Colonic mucosa (tissue), 4 donors: Measurements from ENCODE around the gene RPS23. TPM values are rescaled to one million over a fixed set of nuclear protein-coding genes. Genes with fewer than 3 reads are reported as not detected.
"Not testable (repeated sequence)": the region's sequence is repeated elsewhere in the genome, so short reads cannot be mapped to it uniquely, and the experiment has no call there.

Experiments
- DNase-seq: peaks from one replicate; pipeline ENCODE4 v3.0.0-alpha.2; 2020
- H3K27ac ChIP-seq: fragments of 200-600 bp; one replicate; pipeline ENCODE4 v1.8.0; 2021
- H3K27me3 ChIP-seq: fragments of 200-600 bp; one replicate; pipeline ENCODE4 v1.8.0; 2021
- H3K36me3 ChIP-seq: fragments of 200-600 bp; one replicate; pipeline ENCODE4 v1.8.0; 2021
- H3K4me1 ChIP-seq: fragments of 200-600 bp; one replicate; pipeline ENCODE4 v1.8.0; 2021; ENCODE audit warnings: mild to moderate bottlenecking
- H3K4me3 ChIP-seq: fragments of 200-600 bp; one replicate; pipeline ENCODE4 v1.8.0; 2021
- H3K9ac ChIP-seq, 2 donors: one replicate each; pipeline ENCODE4 v1.7.0; 2013; ENCODE audit warnings: control low read depth in 2 of 2, low read depth in 2 of 2, low read length in 2 of 2
- H3K9me3 ChIP-seq: fragments of 200-600 bp; one replicate; pipeline ENCODE4 v1.8.0; 2021
- intact Hi-C: fragments of 100-400 bp; cut with DNase I; formaldehyde crosslinking; loops from one replicate; pipeline ENCODE4 v1.14.1; 2022
- total RNA-seq, 2 donors: library from RNA; stranded (reverse); fragmentation: NEBNext Ultra II Directional in 1 of 2; extraction: Animal tissue kit (Norgen Biotek cat#: 25700) in 1 of 2; gene quantifications; one replicate each; pipeline ENCODE4 v1.2.1, GENCODE V29; 2021
- TF ChIP-seq, protein P1 (sequence below): fragments of 200-600 bp; IDR thresholded peaks from one replicate; pipeline ENCODE4 v1.8.0; 2022; ENCODE audit warnings: antibody characterized with exemption, mild to moderate bottlenecking
- donor health status: healthy.
- donor health status: DM: no; HTN: no; CAD: no.
- donor health status: DM: no; HTN: no; CAD: no.

Gene RPS23
- total RNA-seq, 2 donors from 2014 or later: 1,277 to 1,417 TPM

DNA sequence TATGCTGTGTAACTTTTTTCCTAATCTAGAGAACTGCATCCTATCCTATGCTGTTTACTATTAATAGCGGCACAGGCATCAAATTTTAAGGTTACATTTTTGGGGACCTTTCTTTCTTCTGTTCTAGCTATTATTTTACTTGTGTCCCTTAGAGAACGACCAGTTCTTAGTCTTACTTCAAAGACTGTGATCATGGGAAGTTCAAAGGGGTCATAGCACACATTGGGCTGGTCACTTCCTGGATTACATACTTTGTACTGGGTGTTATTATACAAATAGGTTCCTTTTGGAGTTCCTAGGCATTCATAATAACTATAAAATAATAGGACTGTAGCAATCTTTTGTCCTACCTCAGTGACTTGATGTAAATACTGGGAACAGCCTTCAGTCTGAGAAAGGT is 8.8 kb downstream of the RPS23 start:
- H3K27ac ChIP-seq, H3K27me3 ChIP-seq, H3K36me3 ChIP-seq, H3K9me3 ChIP-seq, H3K4me1 ChIP-seq, H3K9ac ChIP-seq, H3K4me3 ChIP-seq, intact Hi-C loops, DNase-seq: not testable (repeated sequence)

DNA sequence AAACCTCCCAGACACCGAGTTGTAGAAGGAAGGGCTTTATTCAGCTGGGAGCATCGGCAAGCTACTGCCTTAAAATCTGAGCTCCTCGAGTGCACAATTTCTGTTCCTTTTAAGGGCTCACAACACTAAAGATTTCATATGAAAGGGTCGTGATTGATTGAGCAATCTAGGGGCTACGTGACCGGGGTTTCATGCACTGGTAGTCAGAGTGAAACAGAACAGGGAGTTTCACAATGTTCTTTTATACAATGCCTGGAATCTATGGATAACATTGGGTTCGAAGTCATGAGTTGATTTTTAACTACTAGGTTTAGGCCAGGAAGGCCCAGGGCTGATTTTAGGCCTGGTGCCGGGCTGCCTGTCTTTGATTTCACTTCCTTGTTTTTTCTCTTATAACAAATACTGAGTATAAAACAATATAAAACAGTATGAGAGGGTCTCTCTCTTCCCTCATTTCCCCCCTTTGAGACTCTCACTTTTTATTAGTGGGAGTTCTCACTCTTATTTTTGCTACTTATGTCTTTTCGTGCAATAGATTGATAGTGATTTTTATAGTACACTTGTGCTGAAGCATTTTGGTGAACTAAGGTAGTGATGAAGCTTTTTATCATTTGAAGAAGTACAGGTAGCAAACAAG is 10.7 kb downstream of the RPS23 start:
- H3K9ac ChIP-seq, H3K27me3 ChIP-seq, H3K4me3 ChIP-seq, H3K4me1 ChIP-seq, H3K36me3 ChIP-seq, H3K27ac ChIP-seq, DNase-seq, intact Hi-C loops, H3K9me3 ChIP-seq: not testable (repeated sequence)

DNA sequence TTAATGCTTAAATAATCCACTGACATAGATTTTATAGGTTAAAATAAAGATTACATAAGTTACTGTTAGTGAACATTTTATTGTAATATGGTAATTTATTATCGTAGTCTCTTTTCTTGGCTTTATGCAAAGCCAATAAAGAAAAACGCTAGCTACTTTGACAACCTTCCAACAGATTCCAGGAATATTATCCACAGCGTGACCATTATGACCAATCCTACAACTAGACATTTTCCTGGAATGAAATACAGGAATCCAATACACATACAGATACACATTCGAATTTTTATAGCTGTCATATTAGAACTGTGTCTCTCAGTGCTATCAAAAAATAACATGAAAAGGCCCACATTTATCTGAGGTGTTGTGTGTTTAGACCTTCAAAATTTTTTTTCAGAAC is 13.1 kb downstream of the RPS23 start:
- Histone ChIP-seq H3K4me1 (no peaks in the 10 kb centered on the region), H3K9ac (no peak overlapping the region), H3K36me3 (no peaks in the 10 kb centered on the region), H3K27me3 (no peaks in the 10 kb centered on the region), H3K9me3 (no peaks in the 10 kb centered on the region), H3K27ac (no peak overlapping the region), H3K4me3 (no peak overlapping the region)
- TF ChIP-seq, protein P1, sequence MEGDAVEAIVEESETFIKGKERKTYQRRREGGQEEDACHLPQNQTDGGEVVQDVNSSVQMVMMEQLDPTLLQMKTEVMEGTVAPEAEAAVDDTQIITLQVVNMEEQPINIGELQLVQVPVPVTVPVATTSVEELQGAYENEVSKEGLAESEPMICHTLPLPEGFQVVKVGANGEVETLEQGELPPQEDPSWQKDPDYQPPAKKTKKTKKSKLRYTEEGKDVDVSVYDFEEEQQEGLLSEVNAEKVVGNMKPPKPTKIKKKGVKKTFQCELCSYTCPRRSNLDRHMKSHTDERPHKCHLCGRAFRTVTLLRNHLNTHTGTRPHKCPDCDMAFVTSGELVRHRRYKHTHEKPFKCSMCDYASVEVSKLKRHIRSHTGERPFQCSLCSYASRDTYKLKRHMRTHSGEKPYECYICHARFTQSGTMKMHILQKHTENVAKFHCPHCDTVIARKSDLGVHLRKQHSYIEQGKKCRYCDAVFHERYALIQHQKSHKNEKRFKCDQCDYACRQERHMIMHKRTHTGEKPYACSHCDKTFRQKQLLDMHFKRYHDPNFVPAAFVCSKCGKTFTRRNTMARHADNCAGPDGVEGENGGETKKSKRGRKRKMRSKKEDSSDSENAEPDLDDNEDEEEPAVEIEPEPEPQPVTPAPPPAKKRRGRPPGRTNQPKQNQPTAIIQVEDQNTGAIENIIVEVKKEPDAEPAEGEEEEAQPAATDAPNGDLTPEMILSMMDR: no peak
- DNase-seq: no peak
- intact Hi-C loops: no loop called here

DNA sequence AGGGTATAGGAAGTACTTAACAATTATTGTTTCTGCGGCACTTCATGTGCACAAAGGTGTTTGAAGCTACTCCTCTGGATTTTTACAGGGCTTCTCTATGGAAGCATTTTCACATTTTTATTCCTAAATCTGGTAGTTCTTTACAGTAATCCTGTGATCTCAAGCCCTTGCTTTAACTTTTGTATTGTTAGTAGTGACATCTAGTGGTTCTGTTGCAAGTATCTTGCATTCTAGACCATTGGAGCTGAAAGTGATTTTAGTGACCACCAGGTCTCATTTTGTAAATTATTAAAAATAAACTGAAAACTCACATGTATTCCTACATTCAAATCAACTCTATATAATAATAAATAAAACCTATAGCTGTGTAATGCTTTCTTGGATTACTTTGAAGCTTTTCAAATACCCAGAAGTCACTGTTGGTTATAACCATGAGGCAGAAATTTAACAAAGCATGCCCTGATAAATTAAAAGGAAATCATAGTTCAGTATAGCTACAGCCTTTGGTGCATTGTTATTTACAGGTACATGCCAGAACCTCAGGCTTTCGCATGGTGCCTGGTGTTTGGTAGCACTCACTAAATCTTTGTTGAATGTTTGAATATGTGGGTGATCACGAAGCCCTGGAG is 18.9 kb downstream of the RPS23 start:
- Histone ChIP-seq H3K9me3 (no peaks in the 10 kb centered on the region), H3K9ac (no peak overlapping the region), H3K36me3 (no peaks in the 10 kb centered on the region), H3K27me3 (no peaks in the 10 kb centered on the region), H3K4me1 (no peaks in the 10 kb centered on the region), H3K4me3 (no peak overlapping the region), H3K27ac (no peak overlapping the region)
- TF ChIP-seq, protein P1: no peak
- intact Hi-C loops: no loop called here
- DNase-seq: no peak

DNA sequence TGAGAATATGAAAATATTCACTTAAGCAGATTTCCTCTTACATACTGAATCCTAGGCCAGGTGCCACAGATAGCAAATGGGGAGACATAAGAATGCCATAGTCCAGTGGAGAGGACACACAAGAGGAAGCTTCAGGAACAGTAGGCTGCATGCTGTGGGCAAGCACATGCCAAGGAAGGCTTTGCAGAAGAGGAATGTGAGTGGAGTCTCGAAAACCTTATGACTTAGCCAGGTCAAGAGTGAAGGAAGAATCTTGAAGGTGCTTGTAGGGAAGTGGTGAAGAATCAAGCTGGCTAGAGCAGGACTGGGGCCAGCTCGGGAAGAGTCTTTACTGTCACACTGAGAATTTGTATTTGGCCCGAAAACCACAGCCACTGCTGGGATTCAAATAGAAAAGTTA is 20.4 kb downstream of the RPS23 start:
- intact Hi-C loops: no loop called here
- H3K27ac ChIP-seq: no peak overlapping the region
- H3K36me3 ChIP-seq: no peaks in the 10 kb centered on the region
- no peak overlapping the region for H3K4me3 ChIP-seq
- H3K9ac ChIP-seq: no peak overlapping the region
- TF ChIP-seq, protein P1: no peak
- H3K9me3 ChIP-seq: no peaks in the 10 kb centered on the region
- no peaks in the 10 kb centered on the region for H3K4me1 ChIP-seq
- no peaks in the 10 kb centered on the region for H3K27me3 ChIP-seq
- no peak for DNase-seq

DNA sequence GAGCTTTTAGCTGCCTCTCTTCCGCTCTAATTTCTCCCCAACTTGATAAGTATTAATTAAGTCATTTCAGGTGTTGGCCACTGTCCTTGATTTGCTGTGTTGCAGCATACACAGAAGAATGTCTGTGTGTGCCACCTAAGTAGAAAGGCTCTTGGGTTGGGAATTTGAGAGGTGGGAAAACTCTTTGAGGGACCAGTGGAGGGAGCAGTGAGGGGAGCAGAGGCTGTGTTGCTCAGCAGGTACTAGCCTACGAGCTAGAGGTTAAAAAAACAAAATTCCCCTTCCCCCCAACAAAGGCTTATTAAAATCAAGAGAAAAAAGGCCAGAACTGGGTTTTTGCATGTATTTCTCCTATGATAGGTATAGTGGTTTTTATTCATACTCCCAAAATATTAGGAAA is 20.9 kb downstream of the RPS23 start:
- no peaks in the 10 kb centered on the region for H3K27me3 ChIP-seq
- TF ChIP-seq, protein P1: no peak
- H3K9ac ChIP-seq: no peak overlapping the region
- no peaks in the 10 kb centered on the region for H3K4me1 ChIP-seq
- DNase-seq: no peak
- H3K9me3 ChIP-seq: no peaks in the 10 kb centered on the region
- no peak overlapping the region for H3K27ac ChIP-seq
- intact Hi-C loops: no loop called here
- no peaks in the 10 kb centered on the region for H3K36me3 ChIP-seq
- no peak overlapping the region for H3K4me3 ChIP-seq
